Transverse colon (tissue), 3 donors: Measurements from ENCODE around the gene LAMA5.

Experiments used
- POLR2A ChIP-seq: fragments of 450-650 bp; IDR thresholded peaks from one replicate; pipeline ENCODE4 v1.6.1; 2016; ENCODE audit warnings: antibody characterized with exemption, mild to moderate bottlenecking, moderate library complexity
- TF ChIP-seq, protein P1 (sequence below), 5 experiments: fragments of 200-600 bp in 3 of 5; fragments of 450-650 bp in 2 of 5; sonication (generic) in 3 of 5; IDR thresholded peaks; 1 replicate in 2 of 5; 2 replicates in 3 of 5; pipeline ENCODE4 v1.5.1; 2016 to 2017; ENCODE audit warnings: antibody characterized with exemption in 5 of 5, inconsistent platforms in 3 of 5, mild to moderate bottlenecking in 2 of 5, moderate library complexity in 1 of 5

DNA sequence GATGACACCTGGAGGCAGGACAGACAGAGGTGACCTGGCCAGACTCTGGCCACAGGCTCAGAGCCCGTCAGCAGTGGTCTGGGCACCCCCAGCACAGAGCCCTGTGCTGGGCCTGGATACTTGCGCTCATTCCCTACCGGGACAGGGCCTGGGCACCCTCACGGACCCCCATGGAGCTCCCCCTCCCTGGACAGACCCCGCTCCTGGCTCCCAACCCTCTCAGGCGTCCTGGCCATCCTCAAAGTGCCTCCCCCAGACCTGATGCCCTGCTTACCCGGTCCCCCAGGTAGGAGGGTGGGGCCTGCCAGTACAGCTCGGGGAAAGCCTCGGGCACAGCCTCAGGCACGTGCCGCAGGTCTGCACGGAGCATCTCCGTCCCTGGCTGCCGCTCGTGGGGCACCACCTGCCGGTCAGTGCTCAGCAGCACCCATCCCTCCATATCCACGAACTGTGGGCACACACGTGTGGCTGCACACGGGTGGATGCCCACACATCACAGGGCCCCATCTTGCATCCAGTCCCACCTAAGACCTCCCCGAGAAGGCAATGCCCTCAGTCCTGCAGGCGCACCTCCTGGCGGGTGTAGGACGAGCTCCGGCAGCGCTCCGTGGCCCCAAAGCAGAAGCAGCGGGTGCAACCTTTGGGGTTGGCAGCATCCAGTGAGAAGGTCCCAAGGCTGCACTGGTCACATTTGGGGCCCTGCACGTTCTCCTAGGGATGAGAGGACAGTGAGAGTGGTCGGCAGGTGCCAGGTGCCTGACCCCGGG is 40.0 kb downstream of the LAMA5 start:
- TF ChIP-seq, protein P1, sequence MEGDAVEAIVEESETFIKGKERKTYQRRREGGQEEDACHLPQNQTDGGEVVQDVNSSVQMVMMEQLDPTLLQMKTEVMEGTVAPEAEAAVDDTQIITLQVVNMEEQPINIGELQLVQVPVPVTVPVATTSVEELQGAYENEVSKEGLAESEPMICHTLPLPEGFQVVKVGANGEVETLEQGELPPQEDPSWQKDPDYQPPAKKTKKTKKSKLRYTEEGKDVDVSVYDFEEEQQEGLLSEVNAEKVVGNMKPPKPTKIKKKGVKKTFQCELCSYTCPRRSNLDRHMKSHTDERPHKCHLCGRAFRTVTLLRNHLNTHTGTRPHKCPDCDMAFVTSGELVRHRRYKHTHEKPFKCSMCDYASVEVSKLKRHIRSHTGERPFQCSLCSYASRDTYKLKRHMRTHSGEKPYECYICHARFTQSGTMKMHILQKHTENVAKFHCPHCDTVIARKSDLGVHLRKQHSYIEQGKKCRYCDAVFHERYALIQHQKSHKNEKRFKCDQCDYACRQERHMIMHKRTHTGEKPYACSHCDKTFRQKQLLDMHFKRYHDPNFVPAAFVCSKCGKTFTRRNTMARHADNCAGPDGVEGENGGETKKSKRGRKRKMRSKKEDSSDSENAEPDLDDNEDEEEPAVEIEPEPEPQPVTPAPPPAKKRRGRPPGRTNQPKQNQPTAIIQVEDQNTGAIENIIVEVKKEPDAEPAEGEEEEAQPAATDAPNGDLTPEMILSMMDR (IDR thresholded peaks at IDR 0.05), result no peak
- TF ChIP-seq POLR2A, result no peak
